Frontal cortex (tissue), 4 donors: Measurements from ENCODE around the gene KIR2DL3. TPM values are rescaled to one million over a fixed set of nuclear protein-coding genes. Genes with fewer than 3 reads are reported as not detected.
"Not testable (repeated sequence)": the region's sequence is repeated elsewhere in the genome, so short reads cannot be mapped to it uniquely, and the experiment has no call there.

Experiments used
- DNase-seq, 2 donors: peaks; one replicate each; pipeline ENCODE4 v3.0.0; 2012; ENCODE audit warnings: low spot score in 2 of 2
- FAIRE-seq: peaks from 2 replicates; lab custom pipeline; 2012; peaks lifted over from hg19 to GRCh38; lab: Jason Lieb, UNC
- total RNA-seq: library from RNA; depleted of rRNA; stranded (reverse); fragments of >200 nt; gene quantifications from one replicate; pipeline ENCODE4 v1.2.3, GENCODE V29; 2014
- donor health status: control.
- donor health status: control.
- donor health status: control.

Gene KIR2DL3
- not detected for total RNA-seq

DNA sequence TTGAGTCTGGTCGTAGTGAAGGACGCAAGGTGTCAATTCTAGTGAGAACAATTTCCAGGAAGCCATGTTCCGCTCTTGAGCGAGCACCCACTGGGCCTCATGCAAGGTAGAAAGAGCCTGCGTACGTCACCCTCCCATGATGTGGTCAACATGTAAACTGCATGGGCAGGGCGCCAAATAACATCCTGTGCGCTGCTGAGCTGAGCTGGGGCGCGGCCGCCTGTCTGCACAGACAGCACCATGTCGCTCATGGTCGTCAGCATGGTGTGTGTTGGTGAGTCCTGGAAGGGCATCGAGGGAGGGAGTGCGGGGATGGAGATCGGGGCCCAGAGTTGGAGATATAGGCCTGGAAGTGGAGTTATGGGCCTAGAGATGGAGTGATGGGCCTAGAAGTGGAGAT is at the start of gene KIR2DL3:
Gene KIR2DL3 (plus strand): TSS at position 208 of the 400 bp plus-strand sequence. CDS start 33 bp downstream, at position 241.
- FAIRE-seq, DNase-seq: not testable (repeated sequence)

DNA sequence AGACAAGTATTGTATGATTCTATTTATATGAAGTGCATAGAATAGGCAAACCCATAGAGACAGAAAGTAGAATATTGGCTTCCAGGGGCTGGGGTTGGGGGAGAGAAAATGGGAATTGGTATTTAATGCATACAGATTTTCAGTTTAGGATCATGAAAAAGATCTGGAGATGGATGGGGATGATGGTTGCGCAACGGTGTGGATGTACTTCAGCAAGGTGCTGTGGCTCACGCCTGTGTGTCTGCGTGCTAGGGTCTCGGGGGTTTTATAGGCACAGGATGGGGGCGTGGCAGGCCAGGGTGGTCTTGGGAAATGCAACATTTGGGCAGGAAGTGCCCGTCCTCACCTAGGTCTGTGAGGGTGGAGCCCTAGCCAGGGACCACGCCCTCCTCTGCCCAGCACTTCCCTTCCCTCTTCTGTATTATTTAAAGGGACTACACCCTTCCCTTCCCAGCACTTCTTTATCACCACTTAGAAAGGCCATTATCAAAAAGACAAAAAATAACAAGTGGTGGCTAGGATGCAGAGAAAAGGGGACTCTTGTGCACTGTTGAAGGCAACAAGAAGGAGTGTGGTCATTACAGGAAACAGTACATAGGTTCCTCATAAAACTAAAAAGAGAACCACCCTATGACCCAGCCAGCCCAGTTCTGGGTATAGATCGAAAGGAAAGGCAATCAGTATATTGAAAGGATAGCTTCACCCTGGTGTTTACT is 46.6 kb upstream of the KIR2DL3 start:
- DNase-seq (no peak), FAIRE-seq (no peak)

DNA sequence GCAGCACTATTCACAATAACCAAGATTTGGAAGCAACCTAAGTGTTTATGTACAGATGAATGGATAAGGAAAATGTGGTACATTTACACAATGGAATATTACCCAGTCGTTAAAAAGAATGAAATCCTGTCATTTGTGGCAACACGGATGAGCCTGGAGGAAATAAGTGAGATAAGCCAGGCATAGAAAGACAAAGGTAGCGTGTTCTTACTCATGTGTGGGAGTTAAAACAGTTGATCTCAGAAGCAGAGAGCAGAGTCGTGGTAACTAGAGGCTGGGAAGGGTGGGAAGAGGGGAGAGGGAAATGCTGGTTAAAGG is 46.1 kb upstream of the KIR2DL3 start:
- FAIRE-seq (no peak), DNase-seq (no peak)

DNA sequence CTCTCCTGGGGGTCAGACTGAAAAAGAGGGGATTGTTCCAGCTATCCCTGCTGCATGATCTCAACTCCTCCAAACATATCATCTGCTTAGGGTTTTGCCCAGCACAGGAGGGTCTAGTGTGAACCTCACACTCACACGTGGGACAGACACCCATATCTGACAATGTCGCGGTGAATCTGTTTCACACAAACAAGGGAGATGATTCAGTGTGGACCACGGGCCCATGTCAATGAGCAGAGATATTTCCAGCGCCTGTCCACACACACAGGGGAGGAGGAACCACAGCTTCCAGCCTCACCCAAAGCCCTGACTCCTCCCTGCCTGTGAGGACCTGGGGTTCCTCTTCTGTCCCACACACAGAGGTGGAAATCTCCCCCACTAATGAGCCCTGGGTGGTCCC is 43.7 kb upstream of the KIR2DL3 start:
- FAIRE-seq (no peak), DNase-seq (no peak)

DNA sequence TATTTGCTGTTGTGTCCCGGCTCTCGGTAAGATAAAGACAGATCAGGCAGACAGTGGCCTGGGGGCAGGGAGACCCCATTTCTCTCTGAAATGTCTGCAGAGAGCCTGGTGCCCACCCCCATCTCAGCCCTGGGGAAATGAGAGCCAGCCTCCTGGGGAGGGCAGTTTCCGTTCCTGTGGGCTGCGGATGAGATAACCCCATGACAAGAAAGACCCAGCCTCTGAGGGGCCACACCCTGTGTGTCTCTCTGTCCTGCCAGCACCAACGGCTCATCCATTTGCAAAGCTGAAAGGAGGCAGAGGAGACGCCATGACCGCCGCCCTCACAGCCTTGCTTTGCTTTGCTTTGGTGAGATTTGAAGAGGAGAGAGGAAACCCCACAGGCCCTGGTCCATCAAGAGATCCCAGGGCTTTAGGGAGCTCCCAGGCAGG is 42.2 kb upstream of the KIR2DL3 start:
- DNase-seq, result no peak
- FAIRE-seq, result no peak

DNA sequence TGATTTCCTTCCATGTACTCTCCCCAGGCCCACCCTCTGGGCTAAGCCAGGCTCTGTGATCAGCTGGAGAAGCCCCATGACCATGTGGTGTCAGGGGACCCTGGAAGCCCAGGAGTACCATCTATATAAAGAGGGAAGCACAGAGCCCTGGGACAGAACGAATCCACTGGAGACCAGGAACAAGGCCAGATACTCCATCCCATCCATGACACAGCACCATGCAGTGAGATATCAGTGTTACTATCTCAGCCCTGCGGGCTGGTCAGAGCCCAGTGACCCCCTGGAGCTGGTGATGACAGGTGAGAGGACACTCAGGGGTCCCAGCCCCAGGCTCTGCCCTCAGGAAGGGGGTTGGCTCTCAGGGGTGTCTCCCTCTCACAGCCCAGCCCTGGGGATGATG is 41.5 kb upstream of the KIR2DL3 start:
- DNase-seq (no peak), FAIRE-seq (no peak)

DNA sequence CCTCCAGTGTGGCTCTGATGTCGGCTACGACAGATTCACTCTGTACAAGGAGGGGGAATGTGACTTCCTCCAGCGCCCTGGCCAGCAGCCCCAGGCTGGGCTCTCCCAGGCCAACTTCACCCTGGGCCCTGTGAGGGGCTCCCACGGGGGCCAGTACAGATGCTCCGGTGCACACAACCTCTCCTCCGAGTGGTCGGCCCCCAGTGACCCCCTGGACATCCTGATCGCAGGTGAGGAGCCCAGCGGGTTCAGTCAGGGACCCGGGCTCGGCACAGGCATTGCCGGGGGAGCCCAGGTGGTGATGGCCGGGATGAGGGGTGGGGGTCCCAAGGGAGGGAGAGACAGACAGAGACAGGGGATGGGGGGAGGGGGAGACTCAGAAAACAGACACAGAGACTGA is 40.6 kb upstream of the KIR2DL3 start:
- not testable (repeated sequence) for DNase-seq, FAIRE-seq

DNA sequence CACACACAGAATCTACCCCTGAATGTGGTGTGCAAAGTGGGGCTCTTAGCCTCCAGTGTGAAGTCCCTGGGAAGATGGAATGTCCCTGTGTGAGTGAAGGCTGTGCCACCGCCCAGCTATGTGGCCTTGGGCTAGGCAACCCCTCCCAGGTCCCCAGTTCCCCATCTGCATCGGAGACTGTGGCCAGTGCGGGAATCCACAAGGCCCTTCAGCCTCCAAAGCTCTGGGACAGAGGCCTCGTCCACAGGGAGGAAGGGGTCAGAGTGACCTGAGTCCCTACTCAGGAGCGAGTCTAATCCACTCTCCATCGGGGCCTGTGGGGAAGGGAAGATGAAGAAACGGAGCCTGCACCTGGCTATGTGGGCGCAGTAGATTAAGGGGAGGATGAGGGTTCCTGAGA is 33.4 kb upstream of the KIR2DL3 start:
- no peak for DNase-seq
- FAIRE-seq, result no peak

DNA sequence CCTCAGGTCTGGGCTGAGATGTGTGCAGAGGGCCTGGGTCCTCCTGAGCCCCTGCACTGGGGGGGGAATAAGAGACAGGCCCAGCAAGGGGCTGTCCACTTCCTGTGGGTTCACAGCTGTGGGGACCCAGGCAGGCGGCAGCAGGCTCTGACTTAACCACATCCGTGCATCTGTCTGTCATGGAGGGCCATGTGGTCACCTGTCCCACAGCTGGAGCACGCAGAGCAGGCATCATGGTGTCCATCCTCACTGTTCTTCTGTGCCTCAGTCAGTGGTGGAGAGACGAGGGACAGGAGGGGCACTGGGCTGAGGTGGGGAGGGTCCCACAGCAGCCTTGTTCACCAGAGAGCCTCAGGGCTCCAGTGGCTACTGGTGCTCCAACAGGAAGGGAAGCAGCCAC is 30.4 kb upstream of the KIR2DL3 start:
- FAIRE-seq, result no peak
- DNase-seq, result no peak

DNA sequence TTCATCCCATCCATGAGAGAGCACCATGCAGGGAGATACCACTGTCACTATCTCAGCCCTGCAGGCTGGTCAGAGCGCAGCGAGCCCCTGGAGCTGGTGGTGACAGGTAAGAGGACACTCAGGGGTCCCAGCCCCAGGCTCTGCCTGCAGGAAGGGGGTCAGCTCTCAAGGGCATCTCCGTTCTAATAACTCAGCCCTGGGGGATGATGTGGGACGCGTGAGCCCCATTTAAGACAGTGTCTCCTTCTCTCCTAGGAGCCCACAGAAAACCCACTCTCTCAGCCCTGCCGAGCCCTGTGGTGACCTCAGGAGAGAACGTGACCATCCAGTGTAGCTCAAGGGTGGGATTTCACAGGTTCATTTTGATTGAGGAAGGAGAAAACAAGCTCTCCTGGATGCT is 29.5 kb upstream of the KIR2DL3 start:
- FAIRE-seq (no peak), DNase-seq (no peak)

DNA sequence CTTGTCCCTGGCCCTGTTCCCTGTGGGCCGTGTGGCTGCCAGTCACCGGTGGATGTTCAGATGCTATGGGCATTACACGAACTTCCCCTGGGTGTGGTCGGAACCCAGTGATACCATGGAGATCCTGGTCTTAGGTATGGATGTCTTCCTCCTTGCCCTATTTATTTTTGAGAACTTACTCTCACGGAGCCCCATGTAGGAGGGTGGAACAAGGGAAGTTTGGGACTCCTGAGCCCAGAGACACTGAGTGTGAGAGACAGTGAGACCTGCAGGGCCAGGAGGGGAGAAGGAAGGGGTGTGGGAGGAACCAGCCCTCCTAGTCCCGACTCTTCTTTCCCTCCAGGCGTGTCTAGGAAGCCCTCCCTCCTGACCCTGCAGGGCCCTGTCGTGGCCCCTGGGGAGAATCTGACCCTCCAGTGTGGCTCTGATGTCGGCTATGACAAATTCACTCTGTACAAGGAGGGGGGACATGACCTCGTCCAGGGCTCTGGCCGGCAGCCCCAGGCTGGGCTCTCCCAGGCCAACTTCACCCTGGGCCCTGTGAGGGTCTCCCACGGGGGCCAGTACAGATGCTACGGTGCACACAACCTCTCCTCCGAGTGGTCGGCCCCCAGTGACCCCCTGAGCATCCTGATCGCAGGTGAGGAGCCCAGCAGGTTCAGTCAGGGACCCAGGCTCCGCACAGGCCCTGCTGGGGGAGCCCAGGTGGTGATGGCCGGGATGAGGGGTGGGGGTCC is 28.9 kb upstream of the KIR2DL3 start:
- FAIRE-seq, result no peak
- DNase-seq, result no peak

DNA sequence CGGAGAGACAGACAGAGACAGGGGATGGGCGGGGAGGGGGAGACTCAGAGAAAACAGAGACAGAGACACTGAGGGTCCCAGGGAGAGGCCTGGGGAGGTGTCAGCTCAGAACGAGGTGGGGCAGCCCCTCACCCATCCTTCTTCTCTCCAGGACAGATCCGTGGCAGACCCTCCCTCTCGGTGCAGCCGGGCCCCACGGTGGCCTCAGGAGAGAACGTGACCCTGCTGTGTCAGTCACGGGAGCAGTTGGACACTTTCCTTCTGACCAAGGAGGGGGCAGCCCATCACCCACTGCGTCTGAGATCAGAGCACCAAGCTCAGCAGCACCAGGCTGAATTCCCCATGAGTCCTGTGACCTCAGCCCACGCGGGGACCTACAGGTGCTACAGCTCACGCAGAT is 28.4 kb upstream of the KIR2DL3 start:
- not testable (repeated sequence) for DNase-seq, FAIRE-seq

DNA sequence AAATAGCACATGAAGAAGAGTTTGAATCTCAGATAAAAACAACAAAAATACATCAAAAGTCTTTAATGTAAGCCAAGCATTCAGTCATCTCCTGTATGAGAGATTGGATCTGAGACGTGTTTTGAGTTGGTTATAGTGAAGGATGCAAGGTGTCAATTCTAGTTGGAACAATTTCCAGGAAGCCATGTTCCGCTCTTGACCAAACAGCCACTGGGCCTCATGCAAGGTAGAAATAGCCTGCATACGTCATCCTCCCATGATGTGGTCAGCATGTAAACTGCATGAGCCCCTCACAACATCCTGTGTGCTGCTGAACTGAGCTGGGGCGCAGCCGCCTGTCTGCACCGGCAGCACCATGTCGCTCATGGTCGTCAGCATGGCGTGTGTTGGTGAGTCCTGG is 14.2 kb upstream of the KIR2DL3 start, which contains the start of gene KIR3DL3:
Gene KIR3DL3 (plus strand): TSS at position 301 of the 400 bp plus-strand sequence. CDS start 55 bp downstream, at position 356.
- FAIRE-seq (no peak), DNase-seq (no peak)

DNA sequence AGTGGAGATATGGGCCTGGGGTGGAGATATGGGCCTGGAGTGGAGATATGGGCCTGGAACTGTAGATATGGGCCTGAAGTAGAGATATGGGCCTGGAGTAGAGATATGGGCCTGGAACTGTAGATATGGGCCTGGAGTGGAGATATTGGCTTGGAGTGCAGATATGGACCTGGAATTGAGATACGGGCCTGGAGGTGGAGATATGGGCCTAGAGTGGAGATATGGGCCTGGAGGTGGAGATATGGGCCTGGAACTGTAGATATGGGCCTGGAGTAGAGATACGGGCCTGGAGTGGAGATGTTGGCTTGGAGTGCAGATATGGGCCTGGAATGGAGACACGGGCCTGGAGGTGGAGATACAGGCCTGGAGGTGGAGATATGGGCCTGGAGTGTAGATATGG is 13.7 kb upstream of the KIR2DL3 start:
- no peak for FAIRE-seq
- DNase-seq, result no peak

DNA sequence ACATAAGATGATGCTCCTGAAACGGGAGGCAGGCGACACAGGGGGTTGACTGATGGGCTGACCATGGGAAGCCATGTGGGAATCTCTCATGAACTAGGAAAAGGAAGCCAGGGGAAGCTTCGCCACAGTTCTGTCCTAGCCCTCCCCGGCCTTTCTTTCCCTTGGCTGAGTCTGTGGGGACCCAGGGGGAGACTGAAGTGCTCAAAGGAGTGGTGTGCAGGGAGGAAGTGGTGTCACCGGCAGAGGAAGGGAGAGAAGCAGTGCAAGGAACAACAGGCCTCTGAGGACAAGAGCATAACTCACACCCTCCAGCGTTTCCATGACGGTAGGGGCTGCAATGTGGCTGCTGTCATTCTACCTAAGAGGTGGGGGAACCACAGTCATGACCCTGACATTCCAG is 13.0 kb upstream of the KIR2DL3 start:
- no peak for DNase-seq
- FAIRE-seq, result no peak

DNA sequence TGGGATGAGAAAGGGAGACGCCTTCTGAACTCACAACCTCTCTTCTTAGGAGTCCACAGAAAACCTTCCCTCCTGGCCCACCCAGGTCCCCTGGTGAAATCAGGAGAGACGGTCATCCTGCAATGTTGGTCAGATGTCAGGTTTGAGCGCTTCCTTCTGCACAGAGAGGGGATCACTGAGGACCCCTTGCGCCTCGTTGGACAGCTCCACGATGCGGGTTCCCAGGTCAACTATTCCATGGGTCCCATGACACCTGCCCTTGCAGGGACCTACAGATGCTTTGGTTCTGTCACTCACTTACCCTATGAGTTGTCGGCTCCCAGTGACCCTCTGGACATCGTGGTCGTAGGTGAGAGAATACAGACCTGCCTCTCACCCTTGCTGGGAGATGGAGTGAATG is 10.8 kb upstream of the KIR2DL3 start:
- FAIRE-seq, result no peak
- no peak for DNase-seq

DNA sequence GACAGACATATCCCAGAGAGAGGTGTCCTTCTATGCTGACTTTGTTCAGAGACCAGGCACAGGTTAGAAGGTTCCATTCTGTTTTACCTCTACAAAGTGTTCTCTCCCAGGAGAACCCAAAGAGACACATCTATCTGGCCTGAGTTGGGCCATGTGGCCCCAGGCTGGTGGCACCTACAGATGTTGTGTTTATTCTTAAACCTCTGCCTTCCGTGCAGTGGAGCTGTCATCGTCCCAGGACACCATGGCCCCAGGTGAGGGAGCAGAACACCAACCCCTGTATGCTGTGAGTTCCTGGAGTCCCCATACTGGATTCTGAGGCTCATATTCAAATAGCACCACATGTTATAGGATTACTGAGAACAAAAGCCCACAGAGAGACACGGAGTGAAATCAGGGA is 10.1 kb upstream of the KIR2DL3 start:
- DNase-seq (no peak), FAIRE-seq (no peak)

DNA sequence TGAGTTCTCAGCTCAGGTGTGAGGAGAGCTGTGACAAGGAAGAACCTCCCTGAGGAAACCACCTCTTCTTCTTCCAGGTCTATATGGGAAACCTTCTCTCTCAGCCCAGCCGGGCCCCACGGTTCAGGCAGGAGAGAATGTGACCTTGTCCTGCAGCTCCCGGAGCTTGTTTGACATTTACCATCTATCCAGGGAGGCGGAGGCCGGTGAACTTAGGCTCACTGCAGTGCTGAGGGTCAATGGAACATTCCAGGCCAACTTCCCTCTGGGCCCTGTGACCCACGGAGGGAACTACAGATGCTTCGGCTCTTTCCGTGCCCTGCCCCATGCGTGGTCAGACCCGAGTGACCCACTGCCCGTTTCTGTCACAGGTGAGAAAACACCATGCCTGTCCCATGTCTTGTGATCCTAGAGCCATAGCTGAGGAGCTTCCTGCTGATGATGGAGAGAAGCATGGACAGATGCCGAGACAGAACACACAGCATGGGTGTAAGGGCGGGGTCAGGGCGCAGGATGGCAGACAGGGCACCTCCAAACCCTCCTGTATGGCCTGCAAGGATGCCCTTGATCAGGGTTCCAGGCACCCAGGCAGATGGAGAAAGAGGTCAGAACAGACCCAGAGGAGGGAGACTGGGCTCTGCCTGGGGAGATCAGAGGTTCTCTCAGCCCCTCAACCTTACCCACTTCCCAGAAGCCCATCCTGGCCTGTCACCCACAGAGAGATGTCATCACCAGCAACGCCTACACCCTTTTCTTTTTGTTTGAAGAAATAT is 8.7 kb upstream of the KIR2DL3 start:
- FAIRE-seq, result no peak
- no peak for DNase-seq

DNA sequence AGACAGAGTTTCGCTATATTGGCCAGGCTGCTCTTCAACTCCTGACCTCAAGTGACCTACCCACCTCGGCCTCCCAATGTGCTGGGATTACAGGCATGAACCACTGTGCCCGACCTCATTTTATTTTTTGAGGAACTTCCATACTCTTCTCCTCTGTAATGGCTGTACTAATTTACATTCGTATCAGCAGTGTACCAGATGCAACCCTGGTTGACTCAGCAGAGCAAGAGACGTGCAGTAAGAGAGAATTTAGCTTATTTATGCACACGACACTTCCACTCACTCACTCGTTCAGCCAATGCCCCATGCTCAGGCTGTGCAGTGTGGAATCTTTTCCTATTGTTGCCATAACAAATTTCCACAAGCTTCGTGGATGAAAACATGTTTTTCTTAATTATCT is 7.1 kb upstream of the KIR2DL3 start:
- DNase-seq, result no peak
- no peak for FAIRE-seq

DNA sequence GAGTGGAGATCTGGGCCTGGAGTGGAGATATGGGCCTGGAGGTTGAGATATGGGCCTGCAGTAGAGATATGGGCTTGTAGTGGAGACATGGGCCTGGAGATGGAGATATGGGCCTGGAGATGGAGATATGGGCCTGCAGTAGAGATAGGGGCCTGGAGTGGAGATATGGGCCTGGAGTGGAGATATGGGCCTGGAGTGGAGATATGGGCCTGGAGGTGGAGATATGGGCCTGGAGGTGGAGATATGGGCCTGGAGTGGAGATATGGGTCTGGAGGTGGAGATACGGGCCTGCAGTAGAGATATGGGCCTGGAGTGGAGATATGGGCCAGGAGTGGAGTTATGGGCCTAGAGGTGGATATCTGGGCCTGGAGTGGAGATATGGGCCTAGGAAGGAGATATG is 402 bp downstream of the KIR2DL3 start:
- no peak for DNase-seq
- no peak for FAIRE-seq
